Measurements from ENCODE around the gene KCNK3. TPM values are rescaled to one million over a fixed set of nuclear protein-coding genes. Genes with fewer than 3 reads are reported as not detected.

The KCNK3 gene
- total RNA-seq, 1 experiment from 2014 or later = 0.09 TPM

GRCh38 chr2:26758790-26759321 is 66.3 kb downstream of the KCNK3 start:
- Histone ChIP-seq H3K23ac (ENCODE audit: insufficient read length, low read depth, low read length) (no peak overlapping the region), H3K4ac (ENCODE audit: low read depth, low read length) (no peak overlapping the region), H3K79me1 (ENCODE audit: insufficient read depth, low read depth, low read length, poor library complexity, severe bottlenecking) (no peaks in the 10 kb centered on the region), H3K9me3 (ENCODE audit: control insufficient read depth, low read depth, low read length) (no peaks in the 10 kb centered on the region), H2BK12ac (ENCODE audit: insufficient read length, low read depth, low read length) (no peak overlapping the region), H4K5ac (ENCODE audit: insufficient read length, low read depth, low read length) (peak overlapping the region; percentile 15), H3K79me2 (ENCODE audit: insufficient read depth, low read length) (no peaks in the 10 kb centered on the region), H3K9ac (ENCODE audit: extremely low read depth, insufficient read length, low read length) (no peak overlapping the region), H2BK20ac (ENCODE audit: low read depth, low read length, poor library complexity, severe bottlenecking) (no peak overlapping the region), H3K56ac (ENCODE audit: insufficient read length, low read depth, low read length) (no peak overlapping the region), H4K20me1 (ENCODE audit: control insufficient read depth, insufficient read depth, insufficient read length) (no peaks in the 10 kb centered on the region), H3K27me3 (ENCODE audit: insufficient read depth, low read length) (no peaks in the 10 kb centered on the region; the same call in 1 of the 2 replicates), H3K4me2 (ENCODE audit: insufficient read depth, insufficient read length, low read length) (no peak overlapping the region), H2BK120ac (ENCODE audit: low read depth, low read length, poor library complexity, severe bottlenecking) (no peak overlapping the region), H3T11ph (ENCODE audit: low read length) (no peak overlapping the region), H2BK15ac (ENCODE audit: low read depth, low read length) (no peak overlapping the region), H3K27ac (ENCODE audit: insufficient read length, low read depth, low read length) (peak overlapping the region; percentile 87), H4K91ac (ENCODE audit: insufficient read length, low read depth, low read length) (no peak overlapping the region), H3K4me1 (ENCODE audit: insufficient read depth, low read length) (peaks cover 11% of the 10 kb centered on the region), H4K8ac (replicated peaks; ENCODE audit: insufficient read length, low read depth, low read length) (no peak overlapping the region), H2BK5ac (ENCODE audit: insufficient read length, low read length) (no peak overlapping the region), H3K23me2 (ENCODE audit: insufficient read length, low read depth, low read length, poor library complexity, severe bottlenecking) (no peaks in the 10 kb centered on the region), H3K18ac (ENCODE audit: insufficient read length, low read depth, low read length) (peak overlapping the region; percentile 85), H3K14ac (ENCODE audit: insufficient read depth, low read length) (no peak overlapping the region), H2AFZ (ENCODE audit: low read length) (no peak overlapping the region), H2AK5ac (ENCODE audit: insufficient read length, low read length) (no peak overlapping the region)
- H3K9me3 Mint-ChIP-seq = no peaks in the 10 kb centered on the region; a peak in 2 of 5 replicates
- DNase-seq = no peak
- no peak for TF ChIP-seq CTCF (conservative IDR thresholded peaks at IDR 0.05)
- H3K27ac Mint-ChIP-seq = peak overlapping the region; percentile 85 to 98 (median 92); a peak in 5 of 7 replicates
- H3K36me3 Mint-ChIP-seq (ENCODE audit: insufficient read depth in 1 of 3, low read depth in 3 of 3) = no peaks in the 10 kb centered on the region
- no peak overlapping the region for H3K4me3 Mint-ChIP-seq
- H3K4me1 Mint-ChIP-seq = peaks cover 35 to 41% of the 10 kb centered on the region in 2 experiments
- WGBS (ENCODE audit: extremely low coverage, insufficient read length, low lambda C conversion rate) = no CpG with 5 or more reads among the region's 7 CpGs
- peaks cover 24% of the 10 kb centered on the region for H3K27me3 Mint-ChIP-seq (ENCODE audit: low read depth)

Data from H9 (cell line).